Mesenchymal stem cell (in vitro differentiated cells and primary cell): Measurements from ENCODE around the gene CCT8L2.
"Not testable (repeated sequence)": the region's sequence is repeated elsewhere in the genome, so short reads cannot be mapped to it uniquely, and the experiment has no call there.

Experiments
- DNase-seq: peaks from one replicate; pipeline ENCODE4 v3.0.0-alpha.2; 2013
- H2AFZ ChIP-seq: one replicate; pipeline ENCODE4 v1.6.1; 2013; ENCODE audit warnings: low read depth, mild to moderate bottlenecking, control low read depth, inconsistent platforms, low read length, moderate library complexity
- H2AK5ac ChIP-seq: 2 replicates; pipeline ENCODE4 v1.6.1; 2013; ENCODE audit warnings: low read length, moderate library complexity, mild to moderate bottlenecking, inconsistent platforms; ENCODE audit not compliant: severe bottlenecking
- H2BK120ac ChIP-seq: one replicate; pipeline ENCODE4 v1.6.1; 2013; ENCODE audit warnings: low read depth, mild to moderate bottlenecking, inconsistent platforms, low read length, moderate library complexity
- H2BK12ac ChIP-seq, 2 experiments: one replicate each; pipeline ENCODE4 v1.6.1; 2013; ENCODE audit warnings: inconsistent platforms in 2 of 2, low read length in 2 of 2, mild to moderate bottlenecking in 2 of 2, moderate library complexity in 2 of 2, control low read depth in 1 of 2
- H2BK15ac ChIP-seq: one replicate; pipeline ENCODE4 v1.6.1; 2013; ENCODE audit warnings: mild to moderate bottlenecking, low read depth, inconsistent platforms; ENCODE audit not compliant: poor library complexity, severe bottlenecking
- H2BK5ac ChIP-seq: 2 replicates; pipeline ENCODE4 v1.6.1; 2013; ENCODE audit warnings: low read depth, mild to moderate bottlenecking, low read length, control low read depth, inconsistent platforms; ENCODE audit not compliant: poor library complexity, severe bottlenecking
- H3K14ac ChIP-seq, 2 experiments: one replicate each; pipeline ENCODE4 v1.6.1; 2013; ENCODE audit warnings: inconsistent platforms in 2 of 2, low read length in 2 of 2, control low read depth in 1 of 2, mild to moderate bottlenecking in 1 of 2, moderate library complexity in 1 of 2
- H3K18ac ChIP-seq, 2 experiments: one replicate each; pipeline ENCODE4 v1.6.1; 2013; ENCODE audit warnings: inconsistent platforms in 2 of 2, low read length in 2 of 2, control low read depth in 1 of 2, low read depth in 1 of 2, mild to moderate bottlenecking in 1 of 2
- H3K23ac ChIP-seq, 2 experiments: one replicate each; pipeline ENCODE4 v1.6.1; 2013; ENCODE audit warnings: inconsistent platforms in 2 of 2, low read length in 2 of 2, mild to moderate bottlenecking in 2 of 2, moderate library complexity in 2 of 2, control low read depth in 1 of 2
- H3K27ac ChIP-seq: 2 replicates; pipeline ENCODE4 v1.5.1; 2013; ENCODE audit warnings: mild to moderate bottlenecking, moderate library complexity, low read length, control low read depth, inconsistent platforms; ENCODE audit not compliant: poor library complexity, severe bottlenecking
- H3K27me3 ChIP-seq, 2 experiments: 2 replicates each; pipeline versions ENCODE4 v1.6.1 to v1.7.0; 2013; ENCODE audit warnings: low read length in 2 of 2, mild to moderate bottlenecking in 2 of 2, moderate library complexity in 2 of 2, control low read depth in 1 of 2, inconsistent platforms in 1 of 2; ENCODE audit not compliant: control insufficient read depth in 1 of 2, insufficient read depth in 1 of 2
- H3K36me3 ChIP-seq, 2 experiments: 2 replicates each; pipeline versions ENCODE4 v1.6.1 to v1.7.0; 2013; ENCODE audit warnings: low read length in 2 of 2, control low read depth in 1 of 2, inconsistent platforms in 1 of 2, low read depth in 1 of 2, mild to moderate bottlenecking in 1 of 2; ENCODE audit not compliant: insufficient read depth in 2 of 2, control insufficient read depth in 1 of 2
- H3K4ac ChIP-seq, 2 experiments: one replicate each; pipeline ENCODE4 v1.6.1; 2013; ENCODE audit warnings: inconsistent platforms in 2 of 2, low read length in 2 of 2, mild to moderate bottlenecking in 2 of 2, moderate library complexity in 2 of 2, control low read depth in 1 of 2, low read depth in 1 of 2
- H3K4me1 ChIP-seq: 2 replicates; pipeline ENCODE4 v1.6.1; 2013; ENCODE audit warnings: low read depth, low read length, control low read depth; ENCODE audit not compliant: control insufficient read depth, insufficient read depth
- H3K4me2 ChIP-seq: 2 replicates; pipeline ENCODE4 v1.6.1; 2013; ENCODE audit warnings: low read length, mild to moderate bottlenecking, inconsistent platforms; ENCODE audit not compliant: poor library complexity, severe bottlenecking
- H3K4me3 ChIP-seq, 2 experiments: 2 replicates each; pipeline versions ENCODE4 v1.5.1 to v1.7.0; 2013; ENCODE audit warnings: low read length in 2 of 2, mild to moderate bottlenecking in 2 of 2, control low read depth in 1 of 2, low read depth in 1 of 2; ENCODE audit not compliant: insufficient read depth in 1 of 2
- H3K79me1 ChIP-seq: replicated peaks from 2 replicates; pipeline ENCODE4 v1.6.1; 2013; ENCODE audit warnings: mild to moderate bottlenecking, control low read depth, low read length, inconsistent platforms; ENCODE audit not compliant: poor library complexity, severe bottlenecking
- H3K9ac ChIP-seq: 2 replicates; pipeline ENCODE4 v1.7.0; 2013; ENCODE audit warnings: mild to moderate bottlenecking, low read length, moderate library complexity
- H3K9me3 ChIP-seq: 2 replicates; pipeline ENCODE4 v1.7.0; 2013; ENCODE audit warnings: mild to moderate bottlenecking, low read length; ENCODE audit not compliant: control insufficient read depth
- H4K8ac ChIP-seq: one replicate; pipeline ENCODE4 v1.6.1; 2013; ENCODE audit warnings: inconsistent platforms, mild to moderate bottlenecking, low read length, moderate library complexity
- H4K91ac ChIP-seq: one replicate; pipeline ENCODE4 v1.6.1; 2013; ENCODE audit warnings: mild to moderate bottlenecking, low read length, inconsistent platforms
- WGBS: methylation state at CpG from one replicate; pipeline ENCODE4 v1.1.7; 2013; ENCODE audit warnings: mixed read lengths; 5-methylcytosine and 5-hydroxymethylcytosine counted together

CCT8L2 gene

DNA sequence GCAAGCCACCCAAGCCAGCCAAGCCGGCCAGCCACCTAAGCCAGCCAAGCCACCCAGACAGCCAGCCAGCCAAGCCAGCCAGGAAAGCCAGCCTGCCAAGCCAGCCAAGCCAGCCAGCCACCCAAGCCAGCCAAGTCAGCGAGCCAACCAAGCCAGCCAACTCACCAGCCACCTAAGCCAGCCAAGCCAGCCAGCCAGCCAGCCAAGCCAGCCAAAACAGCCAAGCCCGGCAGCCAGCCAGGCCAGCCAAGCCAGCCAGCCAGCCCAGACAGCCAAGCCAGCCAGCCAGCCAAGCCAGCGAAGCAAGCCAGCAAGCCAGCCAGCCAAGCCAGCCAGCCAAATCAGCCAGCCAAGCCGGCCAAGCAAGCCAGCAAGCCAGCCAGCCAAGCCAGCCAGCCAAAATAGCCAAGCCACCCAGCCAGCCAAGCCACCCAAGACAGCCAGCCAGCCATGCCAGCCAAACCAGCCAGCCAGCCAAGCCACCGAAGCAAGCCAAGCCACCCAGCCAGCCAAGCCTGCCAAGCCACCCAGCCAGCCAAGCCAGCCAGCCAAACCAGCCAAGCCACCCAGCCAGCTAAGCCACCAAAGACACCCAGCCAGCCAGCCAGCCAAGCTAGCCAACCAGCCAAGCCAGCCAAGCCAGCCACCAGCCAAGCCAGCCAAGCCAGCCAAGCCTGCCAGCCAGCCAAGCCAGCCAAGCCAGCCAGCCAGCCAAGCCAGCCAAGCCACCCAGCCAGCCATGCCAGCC is 27.6 kb downstream of the CCT8L2 start:
- not testable (repeated sequence) for H3K23ac ChIP-seq, H2BK5ac ChIP-seq, H3K27ac ChIP-seq

DNA sequence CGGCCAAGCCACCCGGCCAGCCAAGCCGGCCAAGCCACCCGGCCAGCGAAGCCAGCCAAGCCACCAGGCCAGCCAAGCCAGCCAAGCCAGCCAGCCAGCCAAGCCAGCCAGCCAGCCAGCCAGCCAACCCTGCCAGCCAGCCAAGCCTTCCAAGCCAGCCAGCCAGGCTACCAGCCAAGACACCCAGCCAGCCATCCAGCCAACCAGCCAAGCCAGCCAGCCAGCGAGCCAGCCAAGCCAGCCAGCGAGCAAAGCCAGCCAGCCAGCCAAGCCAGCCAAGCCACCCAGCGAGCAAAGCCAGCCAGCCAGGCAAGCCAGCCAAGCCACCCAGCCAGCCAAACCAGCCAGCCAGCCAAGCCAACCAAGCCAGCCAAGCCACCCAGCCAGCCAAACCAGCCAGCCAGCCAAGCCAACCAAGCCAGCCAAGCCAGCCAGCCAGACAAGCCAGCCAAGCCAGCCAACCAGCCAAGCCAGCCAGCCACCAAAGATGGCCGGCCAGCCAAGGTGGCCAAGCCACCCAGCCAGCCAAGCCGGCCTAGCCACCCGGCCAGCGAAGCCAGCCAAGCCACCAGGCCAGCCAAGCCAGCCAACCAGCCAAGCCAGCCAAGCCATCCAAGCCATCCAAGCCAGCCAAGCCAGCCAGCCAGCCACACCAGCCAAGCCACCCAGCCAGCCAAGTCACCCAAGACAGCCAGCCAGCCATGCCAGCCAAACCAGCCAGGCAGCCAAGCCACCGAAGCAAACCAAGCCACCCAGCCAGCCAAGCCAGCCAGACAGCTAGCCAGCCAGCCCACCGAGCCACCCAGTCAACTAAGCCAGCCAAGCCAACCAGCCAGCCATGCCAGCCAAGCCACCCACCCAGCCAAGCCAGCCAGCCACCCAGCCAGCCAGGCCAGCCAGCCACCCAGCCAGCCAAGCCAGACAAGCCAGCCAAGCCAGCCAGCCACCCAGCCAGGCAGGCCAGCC is 28.8 kb downstream of the CCT8L2 start:
- H2AFZ ChIP-seq: peak overlapping the region; percentile 14
- no peak overlapping the region for H3K4me2 ChIP-seq
- WGBS: 71% methylated on average over 11 of the region's 14 CpGs

More for the DNA sequence above, 27.6 kb downstream of the CCT8L2 start:
- H2BK120ac ChIP-seq, H3K4me3 ChIP-seq, H3K14ac ChIP-seq, DNase-seq, H4K8ac ChIP-seq, H2BK12ac ChIP-seq, H2AFZ ChIP-seq, H4K91ac ChIP-seq, H2BK15ac ChIP-seq, H3K4me2 ChIP-seq, H3K27me3 ChIP-seq, H3K18ac ChIP-seq, H2AK5ac ChIP-seq, H3K36me3 ChIP-seq, H3K9me3 ChIP-seq, H3K4me1 ChIP-seq, H3K79me1 ChIP-seq, H3K9ac ChIP-seq, H3K4ac ChIP-seq: not testable (repeated sequence)
- 60% methylated on average over 6 of the region's 6 CpGs for WGBS

DNA sequence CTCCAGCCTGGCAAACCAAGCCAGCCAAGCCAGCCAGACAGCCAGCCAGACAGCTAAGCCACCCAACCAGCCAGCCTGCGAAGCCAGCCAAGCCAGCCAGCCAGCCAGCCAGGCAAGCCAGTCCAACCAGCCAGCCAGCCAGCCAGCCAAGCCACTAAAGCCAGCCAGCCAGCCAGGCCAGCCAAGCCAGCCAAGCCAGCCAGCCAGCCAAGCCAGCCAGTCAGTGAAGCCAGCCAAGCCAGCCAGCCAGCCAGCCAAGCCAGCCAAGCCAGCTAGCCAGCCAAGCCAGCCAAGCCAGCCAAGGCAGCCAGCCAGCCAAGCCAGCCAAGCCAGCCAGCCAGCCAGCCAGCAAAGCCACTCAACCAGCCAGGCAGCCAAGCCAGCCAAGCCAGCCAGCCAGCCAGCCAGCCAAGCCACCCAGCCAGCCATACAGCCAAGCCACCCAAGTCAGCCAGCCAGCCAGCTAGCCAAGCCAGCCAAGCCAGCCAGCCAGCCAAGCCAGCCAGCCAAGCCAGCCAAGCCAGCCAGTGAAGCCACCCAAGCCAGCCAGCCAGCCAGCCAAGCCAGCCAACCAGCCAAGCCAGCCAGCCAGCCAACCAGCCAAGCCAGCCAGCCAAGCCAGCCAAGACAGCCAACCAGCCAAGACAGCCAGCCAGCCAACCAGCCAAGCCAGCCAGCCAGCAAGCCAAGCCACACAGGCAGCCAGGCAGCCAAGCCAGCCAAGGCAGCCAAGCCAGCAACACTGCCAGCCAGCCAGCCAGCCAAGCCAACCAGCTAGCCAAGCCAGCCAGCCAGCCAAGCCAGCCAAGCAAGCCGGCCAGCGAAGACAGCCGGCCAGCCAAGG is 29.7 kb downstream of the CCT8L2 start:
- no peaks in the 10 kb centered on the region for H3K27me3 ChIP-seq
- no peak overlapping the region for H4K8ac ChIP-seq
- H3K4ac ChIP-seq: no peak overlapping the region
- no peak overlapping the region for H3K4me2 ChIP-seq
- H4K91ac ChIP-seq: no peak overlapping the region
- H3K9ac ChIP-seq: no peak overlapping the region
- H3K4me1 ChIP-seq: no peaks in the 10 kb centered on the region
- no peak overlapping the region for H3K14ac ChIP-seq
- H2BK5ac ChIP-seq: no peak overlapping the region
- no peaks in the 10 kb centered on the region for H3K36me3 ChIP-seq
- H2BK12ac ChIP-seq: no peak overlapping the region
- H3K4me3 ChIP-seq: no peak overlapping the region
- H2AFZ ChIP-seq: no peak overlapping the region
- no peak overlapping the region for H2BK120ac ChIP-seq
- no peak overlapping the region for H2BK15ac ChIP-seq
- no peak overlapping the region for H2AK5ac ChIP-seq
- DNase-seq: no peak
- 62% methylated on average over 4 of the region's 4 CpGs for WGBS
- no peaks in the 10 kb centered on the region for H3K79me1 ChIP-seq
- no peak overlapping the region for H3K27ac ChIP-seq
- no peak overlapping the region for H3K18ac ChIP-seq
- no peaks in the 10 kb centered on the region for H3K9me3 ChIP-seq
- no peak overlapping the region for H3K23ac ChIP-seq

More for the DNA sequence above, 28.8 kb downstream of the CCT8L2 start:
- H2BK15ac ChIP-seq: no peak overlapping the region
- H4K91ac ChIP-seq: no peak overlapping the region
- no peaks in the 10 kb centered on the region for H3K36me3 ChIP-seq
- H3K4me1 ChIP-seq: no peaks in the 10 kb centered on the region
- no peak overlapping the region for H3K18ac ChIP-seq
- H2BK12ac ChIP-seq: no peak overlapping the region
- H2BK5ac ChIP-seq: no peak overlapping the region
- no peak overlapping the region for H2AK5ac ChIP-seq
- H4K8ac ChIP-seq: no peak overlapping the region
- no peak overlapping the region for H3K4ac ChIP-seq
- H3K9ac ChIP-seq: no peak overlapping the region
- H3K23ac ChIP-seq: no peak overlapping the region
- no peak overlapping the region for H3K14ac ChIP-seq
- H2BK120ac ChIP-seq: no peak overlapping the region
- DNase-seq: no peak
- no peaks in the 10 kb centered on the region for H3K27me3 ChIP-seq
- H3K27ac ChIP-seq: no peak overlapping the region
- no peaks in the 10 kb centered on the region for H3K9me3 ChIP-seq
- no peaks in the 10 kb centered on the region for H3K79me1 ChIP-seq
- H3K4me3 ChIP-seq: no peak overlapping the region
